HAP-1 (cell line): ENCODE results near the gene TBX18.

Experiments used
- DNase-seq, 2 experiments: peaks; one replicate each; pipeline ENCODE4 v3.0.0-alpha.2; 2016 to 2020; ENCODE audit warnings: low spot score in 2 of 2
- H3K27me3 ChIP-seq: fragments of 250-450 bp; sonication (Bioruptor Pico); 2 replicates; pipeline ENCODE4 v1.5.1; 2020; ENCODE audit warnings: low read depth, mild to moderate bottlenecking, moderate library complexity
- H3K36me3 ChIP-seq: fragments of 250-450 bp; sonication (Bioruptor Pico); replicated peaks from 2 replicates; pipeline ENCODE4 v1.5.1; 2020; ENCODE audit warnings: mild to moderate bottlenecking
- H3K4me1 ChIP-seq: fragments of 250-450 bp; sonication (Bioruptor Pico); 2 replicates; pipeline ENCODE4 v1.5.1; 2020; ENCODE audit warnings: mild to moderate bottlenecking
- H3K4me3 ChIP-seq: fragments of 250-450 bp; sonication (Bioruptor Pico); 2 replicates; pipeline ENCODE4 v1.5.1; 2020; ENCODE audit warnings: mild to moderate bottlenecking, moderate library complexity
- H3K9me3 ChIP-seq: fragments of 250-450 bp; sonication (Bioruptor Pico); 2 replicates; pipeline ENCODE4 v1.5.1; 2020; ENCODE audit warnings: mild to moderate bottlenecking, moderate library complexity
- in situ Hi-C: fragments of 300-500 bp; cut with MboI; formaldehyde crosslinking; loops from 3 replicates; pipeline ENCODE4 v1.14.3; 2020; ENCODE audit warnings: low sequenced_read_pairs, inconsistent platforms, mixed read lengths

The TBX18 gene

DNA sequence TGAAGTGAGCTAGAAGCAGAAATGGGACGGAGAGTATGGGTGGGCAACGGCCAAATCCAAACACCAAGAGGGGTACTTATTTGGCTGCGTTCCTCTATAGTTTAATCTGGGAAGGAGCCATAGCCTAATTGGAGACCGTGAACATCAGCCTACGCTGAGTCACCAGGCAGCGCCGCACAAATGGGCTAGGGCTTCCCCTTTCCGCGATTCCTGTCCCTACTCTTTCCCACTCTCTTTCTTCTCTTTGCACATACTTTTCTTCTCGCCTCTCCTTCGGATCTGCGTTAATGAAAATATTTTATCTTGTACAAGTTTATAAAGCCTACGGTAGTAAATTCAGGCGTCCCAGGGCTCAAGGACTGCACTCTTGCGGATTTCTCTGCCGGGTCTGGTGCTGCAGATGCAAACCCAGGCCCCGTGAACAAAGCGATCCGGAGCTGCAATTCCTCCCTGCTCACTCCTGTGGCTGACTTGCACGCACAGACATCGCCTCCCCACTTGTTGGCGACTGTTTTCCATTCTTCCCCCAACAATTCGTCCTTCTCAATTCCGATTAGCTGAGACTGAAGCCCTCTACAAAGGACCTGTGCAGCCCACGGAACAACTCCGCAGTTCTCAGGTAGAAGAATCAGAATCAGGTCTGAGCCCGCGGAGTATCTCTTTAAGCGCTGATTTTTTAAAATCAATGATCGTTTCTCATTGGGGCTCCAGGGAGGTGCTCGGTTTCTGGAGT lies 4.2 kb upstream of the TBX18 start:
- Histone ChIP-seq H3K9me3 (no peaks in the 10 kb centered on the region), H3K4me1 (no peaks in the 10 kb centered on the region), H3K4me3 (no peak overlapping the region), H3K27me3 (peaks cover 17% of the 10 kb centered on the region), H3K36me3 (no peaks in the 10 kb centered on the region)
- in situ Hi-C loops = no loop called here
- no peak for DNase-seq

GRCh38 chr6:84767526-84768201 lies 3.3 kb upstream of the TBX18 start:
- no peaks in the 10 kb centered on the region for H3K9me3 ChIP-seq
- in situ Hi-C loops = no loop called here
- H3K4me1 ChIP-seq = no peaks in the 10 kb centered on the region
- H3K27me3 ChIP-seq = peaks cover 17% of the 10 kb centered on the region
- DNase-seq = no peak
- no peaks in the 10 kb centered on the region for H3K36me3 ChIP-seq
- H3K4me3 ChIP-seq = no peak overlapping the region

GRCh38 chr6:84766799-84767525 lies 2.6 kb upstream of the TBX18 start:
- Histone ChIP-seq H3K4me3 (no peak overlapping the region), H3K27me3 (peaks cover 17% of the 10 kb centered on the region)
- in situ Hi-C loops = no loop called here

GRCh38 chr6:84766118-84766798 lies 1.9 kb upstream of the TBX18 start:
- no peaks in the 10 kb centered on the region for H3K4me1 ChIP-seq
- no peak for DNase-seq
- peaks cover 16% of the 10 kb centered on the region for H3K27me3 ChIP-seq
- no peaks in the 10 kb centered on the region for H3K36me3 ChIP-seq
- no peaks in the 10 kb centered on the region for H3K9me3 ChIP-seq
- no peak overlapping the region for H3K4me3 ChIP-seq
- in situ Hi-C loops = no loop called here

More at GRCh38 chr6:84766799-84767525, 2.6 kb upstream of the TBX18 start:
- DNase-seq = no peak
- Histone ChIP-seq H3K9me3 (no peaks in the 10 kb centered on the region), H3K36me3 (no peaks in the 10 kb centered on the region), H3K4me1 (no peaks in the 10 kb centered on the region)

DNA sequence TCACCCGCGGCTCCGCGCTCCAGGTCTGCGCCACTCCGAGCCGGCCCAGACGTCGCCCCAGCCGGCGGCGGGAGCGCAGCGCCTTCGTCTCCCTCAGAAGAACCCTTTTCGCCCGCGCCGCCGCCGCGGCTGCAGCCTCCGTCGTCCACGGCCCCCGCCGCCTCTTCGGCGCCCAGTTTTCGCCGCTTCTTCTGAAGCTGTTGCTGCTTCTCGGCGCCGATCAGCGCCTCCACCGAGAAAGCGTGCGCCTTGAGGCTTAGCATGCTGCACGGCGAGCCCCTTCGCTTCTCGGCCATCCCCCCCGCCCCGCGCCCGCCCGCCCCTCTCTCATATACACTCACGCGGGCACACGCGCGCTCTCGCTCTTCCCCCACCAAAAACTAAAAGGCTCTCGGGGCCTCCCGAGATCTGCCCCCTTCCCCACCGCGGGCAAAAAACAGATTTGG lies 489 bp downstream of the TBX18 start:
- DNase-seq = no peak
- Histone ChIP-seq H3K4me3 (no peak overlapping the region), H3K27me3 (peaks cover 11% of the 10 kb centered on the region), H3K36me3 (no peaks in the 10 kb centered on the region), H3K4me1 (no peaks in the 10 kb centered on the region), H3K9me3 (no peaks in the 10 kb centered on the region)
- in situ Hi-C loops = no loop called here

- no peaks in the 10 kb centered on the region for H3K36me3 ChIP-seq
- in situ Hi-C loops = no loop called here
- no peaks in the 10 kb centered on the region for H3K9me3 ChIP-seq
- no peaks in the 10 kb centered on the region for H3K4me1 ChIP-seq
- H3K27me3 ChIP-seq = peaks cover 7% of the 10 kb centered on the region
- no peak for DNase-seq
- no peak overlapping the region for H3K4me3 ChIP-seq
These were observed 1.2 kb downstream of the TBX18 start for GRCh38 chr6:84763003-84763885.

- no peaks in the 10 kb centered on the region for H3K36me3 ChIP-seq
- H3K27me3 ChIP-seq = peaks cover 7% of the 10 kb centered on the region
- in situ Hi-C loops = no loop called here
- H3K4me3 ChIP-seq = no peak overlapping the region
- no peaks in the 10 kb centered on the region for H3K9me3 ChIP-seq
- no peaks in the 10 kb centered on the region for H3K4me1 ChIP-seq
- no peak for DNase-seq
These were observed 2.0 kb downstream of the TBX18 start for GRCh38 chr6:84762220-84763002.

GRCh38 chr6:84758486-84758885 lies 5.9 kb downstream of the TBX18 start:
- no peak overlapping the region for H3K4me3 ChIP-seq
- no peak for DNase-seq
- H3K27me3 ChIP-seq = peaks cover 7% of the 10 kb centered on the region; the same call in 1 of the 2 replicates
- no peaks in the 10 kb centered on the region for H3K4me1 ChIP-seq
- no peaks in the 10 kb centered on the region for H3K9me3 ChIP-seq
- H3K36me3 ChIP-seq = no peaks in the 10 kb centered on the region
- in situ Hi-C loops = no loop called here

DNA sequence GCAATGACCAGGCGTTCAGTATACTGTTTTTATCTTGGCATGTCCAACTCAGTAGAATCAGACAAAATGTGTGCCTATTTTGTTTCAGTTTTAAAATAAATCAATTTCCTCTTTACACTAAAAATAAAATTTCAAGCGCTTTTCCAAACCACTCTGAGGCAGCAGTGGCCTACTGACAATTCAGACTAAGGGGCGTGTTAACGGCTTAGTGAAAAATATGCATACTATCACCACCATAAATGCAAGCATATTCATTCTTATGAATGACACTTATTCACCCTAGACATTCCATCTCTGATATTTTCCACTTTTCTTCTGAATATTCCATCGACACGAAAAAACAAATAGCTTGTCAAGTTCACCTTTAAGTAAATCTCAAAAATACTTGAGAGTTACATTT lies 7.5 kb downstream of the TBX18 start:
- in situ Hi-C loops = no loop called here
- Histone ChIP-seq H3K4me1 (no peaks in the 10 kb centered on the region), H3K36me3 (no peaks in the 10 kb centered on the region), H3K4me3 (no peak overlapping the region), H3K9me3 (no peaks in the 10 kb centered on the region), H3K27me3 (peaks cover 7% of the 10 kb centered on the region; the same call in 1 of the 2 replicates)
- DNase-seq = no peak

DNA sequence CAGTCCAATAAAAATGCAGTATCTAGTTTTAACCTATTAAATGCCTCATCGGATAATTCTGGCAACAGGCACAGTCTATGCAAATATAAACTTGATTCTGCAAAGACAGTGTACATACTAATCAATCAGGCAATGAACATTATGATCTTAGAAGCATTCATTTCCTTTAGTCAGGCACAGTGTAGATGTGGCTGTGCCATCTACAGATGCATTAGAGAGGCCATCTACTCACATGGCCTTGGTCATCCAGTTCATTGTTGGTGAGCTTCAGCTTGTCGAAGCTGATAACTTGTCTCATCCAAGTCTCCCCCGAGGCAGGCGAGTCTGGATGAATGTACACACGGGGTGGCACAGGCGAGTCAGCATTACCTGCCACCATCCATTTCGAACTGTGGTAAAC lies 7.9 kb downstream of the TBX18 start:
- in situ Hi-C loops = no loop called here
- no peak overlapping the region for H3K4me3 ChIP-seq
- DNase-seq = no peak
- peaks cover 4% of the 10 kb centered on the region; the same call in 1 of the 2 replicates for H3K27me3 ChIP-seq
- no peaks in the 10 kb centered on the region for H3K4me1 ChIP-seq
- no peaks in the 10 kb centered on the region for H3K9me3 ChIP-seq
- no peaks in the 10 kb centered on the region for H3K36me3 ChIP-seq

DNA sequence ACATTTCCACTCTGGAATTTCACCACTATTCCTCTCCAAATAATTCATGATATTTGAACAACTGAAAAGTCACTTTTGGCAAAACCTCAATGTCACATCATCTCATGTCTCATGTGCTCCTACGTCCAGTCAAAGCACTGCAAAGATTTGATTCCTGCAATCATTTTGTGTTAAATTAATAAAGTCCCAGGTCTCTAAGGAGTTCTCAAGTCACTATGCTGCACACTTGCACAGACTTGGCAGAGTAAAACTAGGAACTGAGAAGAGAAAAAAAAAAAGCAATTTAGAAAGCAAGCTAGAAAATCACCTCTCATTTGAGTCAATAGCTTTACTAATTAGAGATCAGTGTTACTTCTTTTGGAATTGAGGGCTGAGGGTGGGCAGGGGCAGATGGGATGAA lies 11.2 kb downstream of the TBX18 start:
- no peaks in the 10 kb centered on the region for H3K9me3 ChIP-seq
- no peak for DNase-seq
- H3K4me1 ChIP-seq = no peaks in the 10 kb centered on the region
- H3K4me3 ChIP-seq = no peak overlapping the region
- H3K36me3 ChIP-seq = no peaks in the 10 kb centered on the region
- in situ Hi-C loops = no loop called here
- H3K27me3 ChIP-seq = no peaks in the 10 kb centered on the region

GRCh38 chr6:84752118-84752850 lies 12.1 kb downstream of the TBX18 start:
- Histone ChIP-seq H3K9me3 (no peaks in the 10 kb centered on the region), H3K27me3 (no peaks in the 10 kb centered on the region), H3K4me3 (no peak overlapping the region), H3K4me1 (no peaks in the 10 kb centered on the region), H3K36me3 (no peaks in the 10 kb centered on the region)
- in situ Hi-C loops = no loop called here
- DNase-seq = no peak
